ENCODE results near the gene MSH2. TPM values are rescaled to one million over a fixed set of nuclear protein-coding genes. Genes with fewer than 3 reads are reported as not detected.

MSH2 gene
- total and polyA plus RNA-seq, 2 of the 13 experiments (the other 11 are each of a cell fraction or from before 2014, with no cell fraction given) = 19.9 to 76.3 TPM

DNA sequence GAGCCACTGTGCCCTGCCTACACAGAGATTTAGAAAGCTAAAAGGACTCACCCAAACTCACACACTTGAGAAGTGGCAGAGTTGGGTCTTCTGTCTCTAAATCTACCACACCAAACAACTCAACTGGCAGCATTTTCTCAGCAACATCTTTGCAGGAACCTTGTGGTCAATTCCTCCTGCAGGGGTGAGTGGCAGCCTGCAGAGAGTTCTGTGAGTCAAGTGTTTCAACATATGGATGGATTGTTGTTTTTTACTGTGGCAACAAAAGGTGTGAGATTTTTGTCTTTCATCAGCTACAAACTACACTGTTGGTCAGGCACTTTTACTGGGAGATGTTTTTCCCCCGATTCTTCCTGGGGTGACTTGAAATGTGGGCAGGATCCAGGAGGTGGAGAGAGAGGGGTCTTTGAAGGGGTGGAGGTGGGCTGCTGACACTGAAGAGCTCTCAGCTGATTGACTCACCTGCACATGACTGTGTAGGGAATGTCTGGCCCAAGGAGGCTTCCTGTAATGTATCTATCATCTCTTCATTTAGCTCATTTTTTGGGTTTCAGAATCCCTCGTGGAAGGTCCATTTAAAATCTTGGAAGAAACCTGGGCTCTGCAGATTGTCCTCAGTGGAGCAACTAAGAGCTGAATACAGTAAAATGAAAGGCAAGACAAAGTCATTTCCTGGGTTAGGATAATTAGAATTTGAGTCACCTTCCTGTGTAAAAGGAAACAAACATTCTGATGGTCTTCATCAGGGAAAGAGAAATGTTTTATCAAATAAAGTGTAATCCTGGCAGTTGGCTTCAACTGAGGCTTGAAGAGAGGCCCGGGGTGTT is 98.6 kb downstream of the MSH2 start:
- in situ Hi-C loops (cut with HindIII; ENCODE audit: extremely low pct_ligation_motif_present, low pct_unique_long_range_greater_than_20kb) = no loop called here
- Histone ChIP-seq H3K27ac (ENCODE audit: extremely low read length, insufficient read depth, low read length) (no peak overlapping the region), H3K4me2 (ENCODE audit: low read depth, low read length) (no peak overlapping the region), H4K20me1 (ENCODE audit: insufficient read depth, low read length) (no peaks in the 10 kb centered on the region), H3K4me3 (replicated peaks in 1 of 3; ENCODE audit: insufficient read depth in 1 of 3, low read depth in 2 of 3, low read length in 3 of 3) (no peak overlapping the region), H2AFZ (ENCODE audit: low read length) (no peak overlapping the region), H3K36me3 (replicated peaks in 1 of 2; ENCODE audit: control insufficient read depth in 1 of 2, insufficient read depth in 2 of 2, low read length in 2 of 2) (no peaks in the 10 kb centered on the region), H3K79me2 (ENCODE audit: insufficient read depth, low read length) (no peaks in the 10 kb centered on the region), H3K27me3 (ENCODE audit: control insufficient read depth in 1 of 2, insufficient read depth in 2 of 2, low read length in 2 of 2) (no peaks in the 10 kb centered on the region), H3K4me1 (ENCODE audit: insufficient read depth, low read length) (no peaks in the 10 kb centered on the region), H3K9ac (ENCODE audit: insufficient read depth, low read depth, low read length) (no peak overlapping the region), H3K9me3 (ENCODE audit: low read length) (peaks cover 22% of the 10 kb centered on the region)
- no TSS peak for BruUV-seq (replicated peaks)
- ATAC-seq (no peak), DNase-seq (ENCODE audit: low spot score) (no peak), FAIRE-seq (no peak)
- ChIA-PET CTCF (ENCODE audit: low intra/inter-chr PET ratio, low total read pairs) (no interaction called here), POLR2A (no interaction called here)
- intact Hi-C loops (cut with micrococcal nuclease; ENCODE audit: unreplicated experiment) = no loop called here
- 33% methylated on average over 3 of the region's 3 CpGs for WGBS (ENCODE audit: low lambda C conversion rate)
- TF ChIP-seq ZNF609 (CRISPR knock-in tag; IDR thresholded peaks at IDR 0.05; ENCODE audit: borderline replicate concordance) = no peak
- no peak for TF ChIP-seq ADNP (CRISPR knock-in tag; IDR thresholded peaks at IDR 0.05)
- TF ChIP-seq, protein P1, sequence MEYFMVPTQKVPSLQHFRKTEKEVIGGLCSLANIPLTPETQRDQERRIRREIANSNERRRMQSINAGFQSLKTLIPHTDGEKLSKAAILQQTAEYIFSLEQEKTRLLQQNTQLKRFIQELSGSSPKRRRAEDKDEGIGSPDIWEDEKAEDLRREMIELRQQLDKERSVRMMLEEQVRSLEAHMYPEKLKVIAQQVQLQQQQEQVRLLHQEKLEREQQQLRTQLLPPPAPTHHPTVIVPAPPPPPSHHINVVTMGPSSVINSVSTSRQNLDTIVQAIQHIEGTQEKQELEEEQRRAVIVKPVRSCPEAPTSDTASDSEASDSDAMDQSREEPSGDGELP (IDR thresholded peaks at IDR 0.05; ENCODE audit: borderline replicate concordance, low read depth) = no peak
- TF ChIP-seq SIN3A (IDR thresholded peaks at IDR 0.05; ENCODE audit: borderline replicate concordance, low read depth, low read length) = no peak
- TF ChIP-seq MNT (IDR thresholded peaks at IDR 0.05) = no peak
- no peak for TF ChIP-seq ZNF629 (CRISPR knock-in tag; conservative IDR thresholded peaks at IDR 0.05)
- TF ChIP-seq FOXK1 (CRISPR knock-in tag; IDR thresholded peaks at IDR 0.05; ENCODE audit: borderline replicate concordance, low read depth) = no peak
- no peak for TF ChIP-seq NFIC (IDR thresholded peaks at IDR 0.05; ENCODE audit: low read length)
- TF ChIP-seq ZNF879 (CRISPR knock-in tag; IDR thresholded peaks at IDR 0.05) = no peak
- TF ChIP-seq ZBTB39 (CRISPR knock-in tag; IDR thresholded peaks at IDR 0.05) = no peak
- TF ChIP-seq, protein P2, sequence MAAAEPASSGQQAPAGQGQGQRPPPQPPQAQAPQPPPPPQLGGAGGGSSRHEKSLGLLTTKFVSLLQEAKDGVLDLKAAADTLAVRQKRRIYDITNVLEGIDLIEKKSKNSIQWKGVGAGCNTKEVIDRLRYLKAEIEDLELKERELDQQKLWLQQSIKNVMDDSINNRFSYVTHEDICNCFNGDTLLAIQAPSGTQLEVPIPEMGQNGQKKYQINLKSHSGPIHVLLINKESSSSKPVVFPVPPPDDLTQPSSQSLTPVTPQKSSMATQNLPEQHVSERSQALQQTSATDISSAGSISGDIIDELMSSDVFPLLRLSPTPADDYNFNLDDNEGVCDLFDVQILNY (CRISPR knock-in tag; conservative IDR thresholded peaks at IDR 0.05) = no peak
